WERI-Rb-1 (cell line): ENCODE measurements around the gene PON2.

Experiments
- DNase-seq: peaks from one replicate; pipeline ENCODE4 v3.0.0-alpha.2; 2020
- H3K27ac ChIP-seq: fragments of 250-450 bp; sonication (Bioruptor Pico); 2 replicates; pipeline ENCODE4 v1.5.1; 2020; ENCODE audit warnings: mild to moderate bottlenecking, moderate library complexity
- H3K27me3 ChIP-seq: fragments of 250-450 bp; sonication (Bioruptor Pico); 2 replicates; pipeline ENCODE4 v1.5.1; 2021; ENCODE audit warnings: mild to moderate bottlenecking, low read depth, moderate library complexity; ENCODE audit not compliant: insufficient read depth, severe bottlenecking
- H3K36me3 ChIP-seq: fragments of 250-450 bp; sonication (Bioruptor Pico); 2 replicates; pipeline ENCODE4 v1.5.1; 2020; ENCODE audit warnings: mild to moderate bottlenecking, moderate library complexity
- H3K4me3 ChIP-seq: 2 replicates; pipeline ENCODE4 v1.5.1; 2011; ENCODE audit warnings: low read depth, mild to moderate bottlenecking, control low read depth, low read length
- H3K9me3 ChIP-seq: fragments of 250-450 bp; sonication (Bioruptor Pico); 2 replicates; pipeline ENCODE4 v1.5.1; 2021; ENCODE audit warnings: mild to moderate bottlenecking, moderate library complexity; ENCODE audit not compliant: severe bottlenecking
- CTCF ChIP-seq: IDR thresholded peaks from 2 replicates; pipeline ENCODE4 v1.5.1; 2011; ENCODE audit warnings: low read depth, mild to moderate bottlenecking, control low read depth, inconsistent platforms, low read length

The PON2 gene

DNA sequence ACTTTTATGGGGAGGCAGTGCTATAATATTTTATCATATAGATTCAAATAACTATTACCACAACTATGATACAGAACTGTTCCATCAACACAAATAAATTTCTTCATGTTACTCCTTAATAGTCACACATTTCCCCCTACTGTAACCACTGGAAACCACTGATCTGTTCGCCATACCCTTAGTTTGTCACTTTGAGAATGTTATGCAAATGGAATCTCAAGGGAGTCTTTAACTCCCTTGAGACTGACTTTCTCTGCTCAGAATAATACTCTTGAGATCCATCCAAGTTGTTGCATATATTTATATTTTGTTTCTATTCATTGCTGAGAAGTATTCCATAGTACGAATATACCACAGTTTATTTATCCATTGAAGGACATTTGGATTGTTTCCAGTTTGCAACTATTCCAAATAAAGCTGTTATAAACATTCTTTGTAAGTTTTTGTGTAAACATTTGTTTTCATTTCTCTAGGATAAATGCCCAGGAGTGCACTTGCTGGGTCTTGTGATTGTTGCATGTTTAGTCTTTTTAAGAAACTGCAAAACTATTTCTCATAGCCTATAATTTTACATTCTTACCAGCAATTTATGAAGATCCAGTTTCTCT lies 19.7 kb upstream of the PON2 start:
- H3K27ac ChIP-seq: no peak overlapping the region
- H3K9me3 ChIP-seq: no peaks in the 10 kb centered on the region
- no peak for DNase-seq
- TF ChIP-seq CTCF: no peak
- no peaks in the 10 kb centered on the region for H3K27me3 ChIP-seq
- H3K4me3 ChIP-seq: no peak overlapping the region
- H3K36me3 ChIP-seq: no peaks in the 10 kb centered on the region

DNA sequence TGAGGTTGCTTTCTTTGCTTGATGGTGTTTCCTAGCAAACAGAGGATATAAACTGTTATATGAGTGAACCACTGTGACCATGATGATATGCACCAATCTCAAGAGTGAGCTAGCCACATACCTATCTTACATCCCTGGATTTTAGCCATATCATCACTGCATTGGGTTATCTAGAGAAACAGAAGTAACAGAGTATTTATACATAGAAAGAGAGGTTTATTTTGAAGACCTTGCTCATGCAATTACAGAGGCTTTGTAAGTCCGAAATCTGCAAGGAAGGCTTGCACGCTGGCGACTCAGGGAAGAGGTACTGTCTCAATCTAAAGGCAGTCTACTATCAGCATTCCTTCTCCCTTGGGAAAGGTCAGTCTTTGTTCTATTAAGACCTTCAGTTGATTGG lies 11.8 kb upstream of the PON2 start:
- Histone ChIP-seq H3K4me3 (no peak overlapping the region), H3K27ac (no peak overlapping the region), H3K9me3 (no peaks in the 10 kb centered on the region), H3K36me3 (no peaks in the 10 kb centered on the region), H3K27me3 (no peaks in the 10 kb centered on the region)
- no peak for TF ChIP-seq CTCF
- no peak for DNase-seq

DNA sequence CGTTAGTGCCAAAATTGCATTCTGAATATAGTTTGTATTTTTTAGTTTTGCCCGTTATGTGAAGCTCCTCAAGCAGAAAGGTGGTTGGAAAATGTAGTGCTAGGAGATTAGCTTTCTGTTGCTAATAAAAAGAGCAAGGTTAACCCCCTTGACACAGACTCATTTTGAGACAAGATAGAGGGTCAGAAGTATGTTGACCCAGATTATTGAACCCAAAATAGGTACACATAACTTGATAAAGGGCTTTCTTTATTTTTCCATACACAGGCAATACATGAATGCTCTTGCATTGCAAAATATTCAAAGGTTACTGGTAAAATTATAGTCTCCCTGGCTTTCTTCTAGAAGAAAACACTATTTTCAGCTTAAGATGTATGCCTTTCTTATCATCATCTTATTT lies 10.0 kb upstream of the PON2 start:
- no peak overlapping the region for H3K27ac ChIP-seq

DNA sequence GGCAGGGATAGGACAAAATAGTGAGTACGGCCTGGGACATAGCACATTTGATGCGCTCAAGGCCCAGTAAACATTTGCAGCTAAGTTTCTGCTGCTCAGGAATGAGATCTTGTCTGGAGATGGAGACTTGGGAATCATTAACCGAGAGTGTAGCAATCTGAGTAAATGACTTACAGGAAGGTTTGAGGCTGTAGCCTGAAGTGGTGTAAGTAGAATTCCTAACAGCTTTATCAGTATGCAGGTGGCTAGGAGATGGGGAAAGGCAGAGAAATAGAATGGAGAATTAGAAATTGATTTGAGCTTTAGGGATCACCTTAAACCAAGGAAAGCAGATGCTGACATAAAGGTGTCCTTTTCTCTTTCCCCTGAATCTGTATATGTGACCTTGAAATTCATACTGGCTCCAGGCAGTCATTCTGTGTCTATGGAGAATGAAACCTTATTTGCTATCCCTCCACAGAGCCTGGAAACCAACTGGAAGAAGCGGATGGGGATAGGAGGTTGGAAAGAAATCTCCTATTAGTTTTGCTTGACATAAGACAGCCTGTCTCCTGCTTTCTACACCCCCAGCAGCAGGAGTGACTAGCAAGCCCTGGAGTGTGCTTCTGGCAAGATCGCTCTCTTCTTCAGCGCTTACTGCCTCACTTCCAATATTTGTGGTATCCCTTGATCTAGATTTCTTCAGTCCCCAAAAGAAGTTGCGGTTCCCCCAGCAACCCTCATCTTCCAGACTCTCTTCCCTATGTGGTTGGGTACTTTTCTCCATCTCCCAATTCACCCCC lies 6.4 kb upstream of the PON2 start:
- H3K27ac ChIP-seq: no peak overlapping the region
- no peak for TF ChIP-seq CTCF
- H3K36me3 ChIP-seq: no peaks in the 10 kb centered on the region
- H3K27me3 ChIP-seq: no peaks in the 10 kb centered on the region
- H3K9me3 ChIP-seq: no peaks in the 10 kb centered on the region
- DNase-seq: no peak
- no peak overlapping the region for H3K4me3 ChIP-seq

More for the DNA sequence above, 10.0 kb upstream of the PON2 start:
- Histone ChIP-seq H3K36me3 (no peaks in the 10 kb centered on the region), H3K9me3 (no peaks in the 10 kb centered on the region), H3K4me3 (no peak overlapping the region), H3K27me3 (no peaks in the 10 kb centered on the region)
- no peak for TF ChIP-seq CTCF
- DNase-seq: no peak

DNA sequence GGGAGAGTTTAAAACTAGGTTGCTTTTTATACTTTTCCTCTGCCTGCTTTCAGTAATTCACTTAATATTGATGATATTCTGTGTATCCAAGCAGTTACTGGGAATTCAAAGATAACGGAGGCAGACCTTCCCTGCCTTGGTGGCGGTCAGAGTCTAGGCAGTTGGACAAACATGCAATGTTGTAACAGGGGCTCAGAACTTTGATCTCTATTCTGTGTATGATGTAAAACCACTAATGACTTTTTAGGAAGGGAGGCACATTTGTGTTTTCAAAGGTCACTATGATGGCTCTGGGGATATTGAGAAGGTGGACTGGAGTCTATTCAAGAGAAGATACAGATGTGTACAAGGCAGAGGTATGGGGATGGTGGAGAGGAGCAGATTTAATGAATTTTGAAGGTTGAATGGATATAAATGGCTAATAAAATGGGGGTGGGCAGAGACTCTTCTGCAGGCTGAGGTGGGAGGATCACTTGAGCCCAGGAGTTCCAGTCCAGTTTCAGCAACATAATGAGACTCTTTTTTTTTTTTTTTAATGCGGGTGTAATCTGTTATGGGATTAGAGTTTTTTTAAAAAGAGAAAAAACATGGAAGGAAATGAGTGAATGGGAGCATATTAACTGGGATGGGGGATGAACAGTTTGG lies 5.7 kb upstream of the PON2 start:
- H3K4me3 ChIP-seq: no peak overlapping the region

More for the DNA sequence above, 5.7 kb upstream of the PON2 start:
- H3K27me3 ChIP-seq: no peaks in the 10 kb centered on the region
- DNase-seq: no peak
- H3K36me3 ChIP-seq: no peaks in the 10 kb centered on the region
- H3K9me3 ChIP-seq: no peaks in the 10 kb centered on the region
- no peak overlapping the region for H3K27ac ChIP-seq
- TF ChIP-seq CTCF: no peak
